ENCODE results near the gene UGT1A7. TPM values are rescaled to one million over a fixed set of nuclear protein-coding genes. Genes with fewer than 3 reads are reported as not detected.

UGT1A7 gene
- polyA plus RNA-seq, 1 donor from 2014 or later: not detected

GRCh38 chr2:233807215-233807865 is 125.6 kb downstream of the UGT1A7 start:
- no peaks in the 10 kb centered on the region for H3K9me2 ChIP-seq (ENCODE audit: insufficient read depth, low read length)
- no peaks in the 10 kb centered on the region for H4K20me1 ChIP-seq (ENCODE audit: insufficient read depth)
- H3K9me3 ChIP-seq (ENCODE audit: low read length): no peaks in the 10 kb centered on the region
- H3K79me2 ChIP-seq (replicated peaks; ENCODE audit: insufficient read depth, low read length): no peaks in the 10 kb centered on the region
- TF ChIP-seq TAF1 (IDR thresholded peaks at IDR 0.05; ENCODE audit: low read depth) (no peak), MXI1 (conservative IDR thresholded peaks at IDR 0.05; ENCODE audit: poor library complexity, severe bottlenecking) (no peak), CTCF (IDR thresholded peaks at IDR 0.05; ENCODE audit: poor library complexity, severe bottlenecking) (no peak), RAD21 (conservative IDR thresholded peaks at IDR 0.05) (no peak), EP300 (conservative IDR thresholded peaks at IDR 0.05; ENCODE audit: poor library complexity, severe bottlenecking) (no peak), SMC3 (conservative IDR thresholded peaks at IDR 0.05; ENCODE audit: poor library complexity) (no peak), EZH2 (IDR thresholded peaks at IDR 0.05; ENCODE audit: borderline replicate concordance, insufficient read depth, low read length, poor library complexity, severe bottlenecking) (no peak), POLR2AphosphoS5 (IDR thresholded peaks at IDR 0.05) (no peak)
- TF ChIP-seq, protein P1, sequence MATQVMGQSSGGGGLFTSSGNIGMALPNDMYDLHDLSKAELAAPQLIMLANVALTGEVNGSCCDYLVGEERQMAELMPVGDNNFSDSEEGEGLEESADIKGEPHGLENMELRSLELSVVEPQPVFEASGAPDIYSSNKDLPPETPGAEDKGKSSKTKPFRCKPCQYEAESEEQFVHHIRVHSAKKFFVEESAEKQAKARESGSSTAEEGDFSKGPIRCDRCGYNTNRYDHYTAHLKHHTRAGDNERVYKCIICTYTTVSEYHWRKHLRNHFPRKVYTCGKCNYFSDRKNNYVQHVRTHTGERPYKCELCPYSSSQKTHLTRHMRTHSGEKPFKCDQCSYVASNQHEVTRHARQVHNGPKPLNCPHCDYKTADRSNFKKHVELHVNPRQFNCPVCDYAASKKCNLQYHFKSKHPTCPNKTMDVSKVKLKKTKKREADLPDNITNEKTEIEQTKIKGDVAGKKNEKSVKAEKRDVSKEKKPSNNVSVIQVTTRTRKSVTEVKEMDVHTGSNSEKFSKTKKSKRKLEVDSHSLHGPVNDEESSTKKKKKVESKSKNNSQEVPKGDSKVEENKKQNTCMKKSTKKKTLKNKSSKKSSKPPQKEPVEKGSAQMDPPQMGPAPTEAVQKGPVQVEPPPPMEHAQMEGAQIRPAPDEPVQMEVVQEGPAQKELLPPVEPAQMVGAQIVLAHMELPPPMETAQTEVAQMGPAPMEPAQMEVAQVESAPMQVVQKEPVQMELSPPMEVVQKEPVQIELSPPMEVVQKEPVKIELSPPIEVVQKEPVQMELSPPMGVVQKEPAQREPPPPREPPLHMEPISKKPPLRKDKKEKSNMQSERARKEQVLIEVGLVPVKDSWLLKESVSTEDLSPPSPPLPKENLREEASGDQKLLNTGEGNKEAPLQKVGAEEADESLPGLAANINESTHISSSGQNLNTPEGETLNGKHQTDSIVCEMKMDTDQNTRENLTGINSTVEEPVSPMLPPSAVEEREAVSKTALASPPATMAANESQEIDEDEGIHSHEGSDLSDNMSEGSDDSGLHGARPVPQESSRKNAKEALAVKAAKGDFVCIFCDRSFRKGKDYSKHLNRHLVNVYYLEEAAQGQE (IDR thresholded peaks at IDR 0.05; ENCODE audit: borderline replicate concordance): no peak
- no peak overlapping the region for H2AFZ ChIP-seq (ENCODE audit: low read depth, low read length)
- H3K36me3 ChIP-seq (ENCODE audit: insufficient read depth, low read length): no peaks in the 10 kb centered on the region
- H3K27ac ChIP-seq (ENCODE audit: low read length): no peak overlapping the region
- no peaks in the 10 kb centered on the region for H3F3A ChIP-seq (ENCODE audit: insufficient read depth, low read length, poor library complexity, severe bottlenecking)
- H3K9ac ChIP-seq (ENCODE audit: low read length): no peak overlapping the region
- no peak overlapping the region for H3K4me3 ChIP-seq (ENCODE audit: low read length)
- H3K4me2 ChIP-seq (ENCODE audit: low read length): no peak overlapping the region
- H3K27me3 ChIP-seq (ENCODE audit: insufficient read depth, low read depth, low read length): no peaks in the 10 kb centered on the region

DNA sequence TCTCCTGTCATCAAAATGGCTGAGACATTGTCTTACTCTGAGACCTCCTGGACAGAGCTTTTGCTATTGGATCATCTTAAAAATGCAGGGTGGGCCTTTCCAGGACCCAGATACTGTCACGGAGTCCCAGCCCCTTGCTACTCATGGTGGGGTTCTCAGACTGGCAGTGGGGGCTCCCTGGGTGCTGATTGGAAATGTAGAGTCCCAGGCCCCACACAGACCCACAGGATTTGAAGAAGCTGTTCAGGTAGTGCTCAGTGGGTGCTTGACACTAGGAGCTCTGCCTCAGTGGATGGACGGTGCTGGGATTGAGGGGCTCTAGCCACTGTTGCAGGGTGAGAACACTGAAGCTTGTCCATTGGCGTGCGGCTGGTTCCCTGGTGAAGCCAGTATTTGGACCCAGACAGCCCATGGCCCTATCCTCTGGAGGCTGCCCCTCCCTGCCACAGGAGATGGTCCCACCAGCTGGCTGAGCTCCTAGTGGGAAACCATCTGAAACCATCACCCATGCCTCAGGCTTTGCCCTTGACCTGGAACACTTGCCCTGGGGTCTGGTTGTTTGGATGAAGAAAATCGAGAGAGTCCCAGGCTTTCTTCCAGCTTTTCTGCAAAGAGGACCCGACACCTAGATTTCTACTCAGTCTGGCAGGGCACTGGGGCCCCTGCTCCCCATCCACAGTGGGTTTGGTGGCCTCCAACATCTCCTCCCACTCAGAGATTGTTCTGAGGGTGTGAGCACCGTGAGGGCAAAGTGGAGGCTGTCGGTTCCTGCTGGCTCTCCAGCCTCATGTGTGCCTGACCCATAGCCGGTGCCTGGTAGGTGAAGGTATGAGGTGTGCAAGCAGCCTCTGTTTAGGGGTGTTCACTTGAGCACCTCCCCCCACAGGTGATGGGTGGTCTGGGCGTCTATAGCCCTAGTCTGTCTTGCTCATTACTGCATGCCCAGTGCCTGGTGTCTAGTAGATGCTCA is 126.5 kb downstream of the UGT1A7 start:
- Histone ChIP-seq H3K27me3 (ENCODE audit: insufficient read depth, low read depth, low read length) (no peaks in the 10 kb centered on the region), H4K20me1 (ENCODE audit: insufficient read depth) (no peaks in the 10 kb centered on the region), H3K9me3 (ENCODE audit: low read length) (no peaks in the 10 kb centered on the region), H3K4me3 (ENCODE audit: low read length) (no peak overlapping the region), H2AFZ (ENCODE audit: low read depth, low read length) (no peak overlapping the region), H3K79me2 (replicated peaks; ENCODE audit: insufficient read depth, low read length) (no peaks in the 10 kb centered on the region), H3F3A (ENCODE audit: insufficient read depth, low read length, poor library complexity, severe bottlenecking) (no peaks in the 10 kb centered on the region), H3K4me2 (ENCODE audit: low read length) (no peak overlapping the region), H3K9ac (ENCODE audit: low read length) (no peak overlapping the region), H3K27ac (ENCODE audit: low read length) (no peak overlapping the region), H3K9me2 (ENCODE audit: insufficient read depth, low read length) (no peaks in the 10 kb centered on the region), H3K36me3 (ENCODE audit: insufficient read depth, low read length) (no peaks in the 10 kb centered on the region)
- TF ChIP-seq MXI1 (conservative IDR thresholded peaks at IDR 0.05; ENCODE audit: poor library complexity, severe bottlenecking): no peak
- no peak for TF ChIP-seq TAF1 (IDR thresholded peaks at IDR 0.05; ENCODE audit: low read depth)
- TF ChIP-seq CTCF (IDR thresholded peaks at IDR 0.05; ENCODE audit: poor library complexity, severe bottlenecking): no peak
- TF ChIP-seq, protein P1 (IDR thresholded peaks at IDR 0.05; ENCODE audit: borderline replicate concordance): no peak
- no peak for TF ChIP-seq RAD21 (conservative IDR thresholded peaks at IDR 0.05)
- no peak for TF ChIP-seq POLR2AphosphoS5 (IDR thresholded peaks at IDR 0.05)
- TF ChIP-seq EP300 (conservative IDR thresholded peaks at IDR 0.05; ENCODE audit: poor library complexity, severe bottlenecking): no peak
- no peak for TF ChIP-seq EZH2 (IDR thresholded peaks at IDR 0.05; ENCODE audit: borderline replicate concordance, insufficient read depth, low read length, poor library complexity, severe bottlenecking)
- TF ChIP-seq SMC3 (conservative IDR thresholded peaks at IDR 0.05; ENCODE audit: poor library complexity): no peak
